Stimulated activated naive CD8-positive, alpha-beta T cell treated with anti-CD3 and anti-CD28 coated beads, Interleukin-15, amount 100 ng/mL, for 72 hours (primary cell): ENCODE data around the gene PURB.
A peak's percentile ranks its signal among the peaks of the same experiment; 100 is the strongest.
"Not testable (repeated sequence)": the region's sequence is repeated elsewhere in the genome, so short reads cannot be mapped to it uniquely, and the experiment has no call there.

Experiments
- ATAC-seq: fragments of 150-1000 bp; cut with Tn5 transposase; 2 replicates; pipeline ENCODE4 v1.10.0; 2021; ENCODE audit warnings: mild to moderate bottlenecking, moderate library complexity
- DNase-seq, 2 donors: peaks; one replicate each; pipeline ENCODE4 v3.0.0; 2021 to 2022
- H3K27ac Mint-ChIP-seq, 2 donors: one replicate each; pipeline ENCODE4 v1.8.0; 2022; ENCODE audit warnings: mild to moderate bottlenecking in 2 of 2, mixed read lengths in 2 of 2, moderate library complexity in 2 of 2
- H3K27me3 Mint-ChIP-seq: one replicate; pipeline ENCODE4 v1.8.0; 2022; ENCODE audit warnings: mixed read lengths
- H3K4me1 Mint-ChIP-seq: one replicate; pipeline ENCODE4 v1.8.0; 2022; ENCODE audit warnings: mild to moderate bottlenecking, mixed read lengths
- H3K4me3 Mint-ChIP-seq, 2 donors: one replicate each; pipeline ENCODE4 v1.8.0; 2022; ENCODE audit warnings: mild to moderate bottlenecking in 2 of 2, mixed read lengths in 2 of 2, moderate library complexity in 1 of 2
- H3K9me3 Mint-ChIP-seq, 2 donors: one replicate each; pipeline ENCODE4 v1.8.0; 2022; ENCODE audit warnings: mixed read lengths in 2 of 2

The PURB gene

DNA sequence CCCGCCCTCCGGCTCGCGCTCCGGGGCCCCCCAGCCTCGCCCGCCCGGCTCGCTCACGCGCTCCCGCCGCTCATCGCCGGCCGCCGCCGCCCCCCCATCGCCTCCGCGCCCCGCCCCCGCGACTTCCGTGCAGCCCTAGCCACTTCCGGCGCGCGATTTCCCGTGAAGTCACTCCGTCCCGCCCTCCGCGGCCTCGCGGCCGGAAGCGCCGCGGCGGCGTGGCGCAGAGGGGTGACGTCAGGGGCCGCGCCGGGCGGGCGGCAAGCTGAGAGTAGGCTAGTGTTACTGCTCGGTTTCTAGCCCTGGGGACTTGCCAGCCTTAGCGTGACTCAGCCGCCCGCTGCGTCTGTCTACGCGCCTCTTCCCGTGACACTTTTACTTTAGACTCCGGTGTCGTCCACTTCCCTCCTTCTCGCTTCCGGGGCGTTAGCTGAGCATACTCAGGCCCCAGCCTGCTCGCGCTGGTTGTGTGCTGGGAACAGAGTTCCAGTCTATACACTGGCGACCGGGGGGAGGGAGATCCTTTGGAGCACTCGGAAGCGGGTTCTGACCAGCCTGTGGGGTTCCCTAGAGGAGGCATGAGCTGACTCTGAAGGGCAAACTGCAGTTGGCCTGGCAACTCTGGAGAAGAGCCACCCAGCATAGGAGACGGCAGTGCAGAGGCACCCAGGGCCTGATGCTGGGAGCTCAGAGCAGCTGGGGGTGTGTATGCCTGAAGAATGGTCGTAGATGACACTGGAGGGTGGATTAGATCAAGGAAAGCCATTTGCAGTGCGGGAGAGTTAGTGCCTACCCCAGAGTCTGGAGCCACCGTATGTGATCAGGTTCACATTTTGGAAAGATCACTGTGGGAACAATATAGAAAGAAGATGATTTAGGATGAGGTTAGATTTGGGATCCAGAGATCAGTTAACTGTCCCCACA lies at the start of gene PURB:
TSS of gene PURB (minus strand) at position 137 of the 924 bp plus-strand sequence. CDS start 182 bp downstream, outside the sequence.
- ATAC-seq (peak; percentile 96), DNase-seq (peak; percentile 97)
- peak within 1 kb of the TSS; percentile 97 to 99 for H3K27ac Mint-ChIP-seq
- H3K9me3 Mint-ChIP-seq, result no peaks in the 10 kb centered on the region
- H3K4me3 Mint-ChIP-seq, result peak within 1 kb of the TSS; percentile 97 to 98
- peaks cover 58% of the 10 kb centered on the region for H3K4me1 Mint-ChIP-seq
- H3K27me3 Mint-ChIP-seq, result no peaks in the 10 kb centered on the region

- Mint-ChIP-seq H3K27ac (no peak overlapping the region), H3K4me1 (no peaks in the 10 kb centered on the region), H3K9me3 (no peaks in the 10 kb centered on the region), H3K4me3 (no peak overlapping the region), H3K27me3 (peaks cover 27% of the 10 kb centered on the region)
- ATAC-seq (no peak), DNase-seq (no peak)
Measured at GRCh38 chr7:44935016-44935415, 49.7 kb upstream of the PURB start.

DNA sequence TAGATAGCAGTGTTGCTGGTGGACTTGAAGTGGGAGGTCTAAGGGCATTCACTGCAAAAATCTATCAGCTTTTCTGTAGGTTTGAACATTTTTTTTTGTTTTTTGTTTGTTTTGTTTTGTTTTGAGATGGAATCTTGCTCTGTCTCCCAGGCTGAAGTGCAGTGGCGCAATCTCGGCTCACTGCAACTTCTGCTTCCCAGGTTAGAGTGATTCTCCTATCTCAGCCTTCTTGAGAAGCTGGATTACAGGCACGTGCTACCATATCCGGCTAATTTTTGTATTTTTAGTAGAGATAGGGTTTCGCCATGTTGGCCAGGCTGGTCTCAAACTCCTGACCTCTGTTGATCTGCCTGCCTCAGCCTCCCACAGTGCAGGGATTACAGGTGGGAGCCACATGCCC lies 49.2 kb upstream of the PURB start:
- H3K27me3 Mint-ChIP-seq, result peaks cover 27% of the 10 kb centered on the region
- not testable (repeated sequence) for H3K4me3 Mint-ChIP-seq, H3K4me1 Mint-ChIP-seq, H3K9me3 Mint-ChIP-seq, DNase-seq, H3K27ac Mint-ChIP-seq, ATAC-seq

- Mint-ChIP-seq H3K27ac (no peak overlapping the region), H3K9me3 (no peaks in the 10 kb centered on the region), H3K4me3 (no peak overlapping the region), H3K4me1 (no peaks in the 10 kb centered on the region), H3K27me3 (peaks cover 9% of the 10 kb centered on the region)
- DNase-seq (no peak), ATAC-seq (no peak)
Measured at GRCh38 chr7:44930921-44931320, 45.6 kb upstream of the PURB start.

DNA sequence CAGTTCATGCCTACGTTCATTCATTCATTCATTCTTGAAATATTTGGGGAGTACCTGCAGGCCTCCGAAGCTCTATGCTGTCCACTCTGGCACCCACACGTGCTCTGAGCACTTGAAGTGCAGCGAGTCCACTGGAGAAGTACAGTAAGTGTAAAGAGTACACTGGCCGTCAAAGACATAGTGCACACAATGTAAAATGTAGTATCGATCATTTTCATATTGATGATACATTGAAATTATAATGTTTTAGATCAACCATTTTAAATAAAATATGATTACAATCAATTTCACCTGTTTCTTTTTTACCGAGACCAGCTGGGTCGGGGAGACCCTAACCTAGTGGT lies 37.0 kb upstream of the PURB start:
- ATAC-seq (peak; percentile 41), DNase-seq (no peak)
- H3K27me3 Mint-ChIP-seq, result no peaks in the 10 kb centered on the region
- H3K4me3 Mint-ChIP-seq, result no peak overlapping the region
- H3K27ac Mint-ChIP-seq, result no peak overlapping the region
- no peaks in the 10 kb centered on the region for H3K9me3 Mint-ChIP-seq
- peaks cover 17% of the 10 kb centered on the region for H3K4me1 Mint-ChIP-seq

DNA sequence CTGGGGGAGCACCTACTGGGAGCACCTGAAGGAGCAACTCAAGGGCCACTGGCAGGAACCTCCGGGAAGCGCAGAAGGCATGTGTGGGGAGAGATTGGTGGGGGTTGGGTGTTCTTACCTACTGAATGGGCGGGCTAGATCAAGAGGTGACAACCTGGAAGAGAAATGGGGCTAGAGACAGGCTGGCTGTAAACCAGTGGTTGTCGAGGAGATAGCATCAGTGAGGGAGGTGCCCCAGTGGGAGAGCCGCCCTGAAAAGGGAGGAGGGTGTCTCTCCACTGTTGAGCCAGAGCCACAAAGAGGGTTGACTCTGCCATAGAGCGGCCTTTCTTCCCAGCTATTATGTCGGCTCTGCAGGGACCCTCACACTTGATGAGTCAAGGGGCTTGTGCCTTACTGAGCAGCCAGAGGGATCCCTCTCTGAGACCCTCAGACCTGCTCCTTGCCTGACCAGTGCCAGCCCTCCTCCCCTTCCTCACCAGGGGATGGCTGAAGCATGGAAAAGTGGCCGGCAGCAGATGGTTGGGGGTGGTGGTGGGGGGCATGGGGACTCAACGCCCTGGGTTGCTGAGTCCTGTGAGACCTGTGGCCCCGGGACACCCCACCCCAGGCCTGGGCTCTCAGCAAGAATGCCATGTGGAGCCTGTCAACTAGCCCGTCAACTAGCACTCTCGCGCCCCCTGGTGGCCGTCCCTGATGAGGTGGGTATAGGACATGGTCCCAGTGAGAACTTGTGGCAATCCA lies 36.4 kb upstream of the PURB start:
- peak overlapping the region; percentile 52 to 67 for H3K27ac Mint-ChIP-seq
- H3K4me1 Mint-ChIP-seq, result peaks cover 17% of the 10 kb centered on the region
- DNase-seq, result peak; percentile 93 to 94

GRCh38 chr7:44920119-44920518 lies 34.8 kb upstream of the PURB start:
- Mint-ChIP-seq H3K4me3 (peak overlapping the region in 1 of 2 donors; percentile 10), H3K27me3 (no peaks in the 10 kb centered on the region), H3K27ac (peak overlapping the region in 1 of 2 donors; percentile 1), H3K9me3 (no peaks in the 10 kb centered on the region), H3K4me1 (peaks cover 26% of the 10 kb centered on the region)
- ATAC-seq (no peak), DNase-seq (no peak)

More for the DNA sequence above, 36.4 kb upstream of the PURB start:
- Mint-ChIP-seq H3K27me3 (no peaks in the 10 kb centered on the region), H3K4me3 (no peak overlapping the region), H3K9me3 (no peaks in the 10 kb centered on the region)
- ATAC-seq, result peak; percentile 100

- no peak for DNase-seq
- ATAC-seq, result no peak
- Mint-ChIP-seq H3K4me1 (peaks cover 46% of the 10 kb centered on the region), H3K27me3 (no peaks in the 10 kb centered on the region), H3K27ac (no peak overlapping the region), H3K9me3 (no peaks in the 10 kb centered on the region), H3K4me3 (no peak overlapping the region)
Measured at GRCh38 chr7:44918029-44918428, 32.7 kb upstream of the PURB start.

GRCh38 chr7:44917465-44917864 lies 32.1 kb upstream of the PURB start:
- DNase-seq (no peak), ATAC-seq (no peak)
- H3K9me3 Mint-ChIP-seq, result no peaks in the 10 kb centered on the region
- H3K4me3 Mint-ChIP-seq, result no peak overlapping the region
- H3K27ac Mint-ChIP-seq, result no peak overlapping the region
- H3K27me3 Mint-ChIP-seq, result no peaks in the 10 kb centered on the region
- H3K4me1 Mint-ChIP-seq, result peaks cover 47% of the 10 kb centered on the region

DNA sequence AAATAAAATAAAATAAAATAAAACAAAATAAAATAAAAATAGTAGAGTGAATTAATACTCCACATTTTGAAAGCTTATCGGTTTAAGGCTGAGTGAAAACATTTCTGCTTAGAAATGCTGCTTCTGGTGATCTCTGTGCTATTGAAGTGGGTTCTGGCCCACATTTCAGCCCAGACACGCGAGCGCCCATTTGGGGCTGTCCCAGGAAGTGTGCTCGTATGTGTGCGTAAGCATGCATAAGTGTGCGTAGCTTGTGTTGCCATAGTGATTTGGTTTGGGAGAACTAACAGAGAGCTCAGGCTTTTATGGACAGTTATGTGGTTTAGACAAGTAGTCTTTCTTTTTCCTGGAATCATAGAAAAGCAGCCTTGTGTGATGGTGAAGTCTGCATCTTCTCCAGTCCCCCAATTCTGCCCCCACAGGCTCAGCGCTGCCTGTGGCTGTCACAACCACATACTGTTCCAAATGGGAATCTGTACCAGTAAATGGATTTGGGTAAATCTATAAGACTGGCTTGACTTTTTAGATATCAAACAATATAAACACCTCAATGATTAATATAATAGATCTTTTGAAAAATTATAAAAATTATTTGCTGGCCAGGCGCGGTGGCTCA lies 29.8 kb upstream of the PURB start:
- Mint-ChIP-seq H3K27me3 (no peaks in the 10 kb centered on the region), H3K4me1 (peaks cover 33% of the 10 kb centered on the region), H3K9me3 (no peaks in the 10 kb centered on the region), H3K4me3 (peak overlapping the region; percentile 50 to 66), H3K27ac (peak overlapping the region; percentile 90 to 96)
- DNase-seq, result peak; percentile 45 to 89
- peak; percentile 100 for ATAC-seq

DNA sequence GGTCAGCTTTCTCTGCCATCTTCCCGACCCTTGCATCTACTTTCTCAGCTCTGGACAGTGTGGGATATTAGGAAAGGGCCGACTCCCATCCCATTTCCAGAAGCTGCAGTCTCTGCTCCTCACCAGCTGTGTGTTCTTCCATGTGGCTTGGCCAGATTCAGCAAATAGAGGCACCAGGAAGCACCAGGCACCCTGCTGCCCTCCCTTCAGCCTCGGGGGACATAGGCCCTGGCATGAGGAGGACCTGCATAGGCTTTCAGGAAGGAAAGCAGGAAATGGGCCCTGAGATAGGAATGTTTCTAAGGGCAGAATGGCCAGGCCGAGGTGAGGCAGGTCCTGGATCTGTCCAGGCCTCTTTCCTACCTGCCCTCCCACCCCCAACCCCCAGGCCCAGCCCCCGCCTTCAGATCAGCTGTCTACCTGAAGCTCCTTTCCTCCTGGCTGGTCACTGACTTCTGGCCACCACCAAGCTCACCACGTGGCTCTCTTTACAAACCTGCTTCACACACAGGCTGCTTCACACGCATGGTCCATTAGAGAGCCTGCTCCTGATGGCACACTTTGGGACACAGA lies 27.5 kb upstream of the PURB start:
- Mint-ChIP-seq H3K9me3 (no peaks in the 10 kb centered on the region), H3K27me3 (peaks cover 5% of the 10 kb centered on the region), H3K27ac (peak overlapping the region; percentile 90 to 92), H3K4me1 (peaks cover 30% of the 10 kb centered on the region), H3K4me3 (peak overlapping the region in 1 of 2 donors; percentile 5)
- DNase-seq (no peak), ATAC-seq (no peak)

DNA sequence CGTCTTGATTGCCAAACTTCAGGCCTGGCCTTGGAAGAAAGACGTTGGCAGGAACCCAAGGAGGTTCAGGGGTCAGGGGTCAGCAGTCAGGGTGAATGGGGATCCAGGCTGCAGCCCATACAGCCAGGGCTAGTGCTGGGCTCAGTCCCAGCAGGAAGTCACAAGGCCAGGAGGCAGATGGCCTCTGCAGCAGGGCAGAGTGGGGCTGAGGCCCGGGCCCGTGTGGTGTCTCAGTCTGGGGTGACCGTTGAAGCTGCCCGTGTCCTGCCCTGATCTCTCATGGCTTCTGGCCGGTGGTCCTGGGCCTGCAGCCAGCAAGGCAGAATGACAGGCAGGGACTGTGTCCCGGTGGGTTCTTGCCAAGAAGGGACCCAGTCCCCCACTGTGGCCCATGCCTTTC lies 26.6 kb upstream of the PURB start:
- DNase-seq (no peak), ATAC-seq (no peak)
- no peak overlapping the region for H3K27ac Mint-ChIP-seq
- no peak overlapping the region for H3K4me3 Mint-ChIP-seq
- H3K9me3 Mint-ChIP-seq, result no peaks in the 10 kb centered on the region
- peaks cover 7% of the 10 kb centered on the region for H3K27me3 Mint-ChIP-seq
- H3K4me1 Mint-ChIP-seq, result peaks cover 30% of the 10 kb centered on the region

DNA sequence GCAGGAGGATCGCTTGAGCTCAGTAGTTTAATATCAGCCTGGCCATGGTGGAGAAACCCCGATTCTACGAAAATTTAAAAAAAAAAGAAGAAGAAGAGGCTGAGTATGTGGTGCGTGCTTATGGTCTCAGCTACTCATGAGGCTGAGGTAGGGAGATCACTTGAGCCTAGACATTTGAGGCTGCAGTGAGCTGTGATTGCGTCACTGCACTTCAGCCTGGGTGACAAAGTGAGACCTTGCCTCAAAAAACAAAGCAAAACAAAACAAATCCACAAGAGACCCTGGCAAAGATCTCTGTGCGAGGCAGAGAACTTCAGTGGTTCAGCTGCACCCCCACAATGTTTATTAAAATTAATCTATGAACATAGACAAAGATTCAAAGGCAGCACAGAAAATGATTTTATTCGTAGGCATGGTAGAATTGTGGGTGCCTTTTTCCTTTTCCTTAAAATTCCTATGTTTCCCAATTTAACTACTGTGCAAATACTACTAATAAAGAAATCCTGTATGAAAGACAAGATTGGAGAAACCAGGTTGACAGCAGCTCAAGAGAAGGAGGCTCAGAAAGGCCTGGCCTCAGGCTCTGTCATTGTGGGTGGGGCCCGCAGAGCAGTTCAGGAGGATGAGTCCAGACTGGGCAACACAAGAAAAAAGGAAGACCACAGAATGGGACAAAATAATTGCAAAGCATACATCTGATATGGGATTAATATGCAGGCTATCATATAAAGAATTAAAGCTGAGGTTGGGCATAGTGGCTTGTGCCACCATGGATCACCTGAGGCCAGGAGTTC lies 24.5 kb upstream of the PURB start:
- no peaks in the 10 kb centered on the region for H3K9me3 Mint-ChIP-seq
- H3K4me1 Mint-ChIP-seq, result peaks cover 18% of the 10 kb centered on the region
- H3K27ac Mint-ChIP-seq, result peak overlapping the region in 1 of 2 donors; percentile 6
- ATAC-seq (no peak), DNase-seq (no peak)
- peaks cover 7% of the 10 kb centered on the region for H3K27me3 Mint-ChIP-seq
- no peak overlapping the region for H3K4me3 Mint-ChIP-seq

- Mint-ChIP-seq H3K27ac (no peak overlapping the region), H3K27me3 (peaks cover 7% of the 10 kb centered on the region), H3K9me3 (no peaks in the 10 kb centered on the region), H3K4me3 (no peak overlapping the region), H3K4me1 (no peaks in the 10 kb centered on the region)
- DNase-seq, result no peak
- ATAC-seq, result peak; percentile 33
Measured at GRCh38 chr7:44906965-44907364, 21.6 kb upstream of the PURB start.
